AG09309 (cell line): Measurements from ENCODE around the gene TP53BP1.

ENCODE experiments used
- DNase-seq: peaks from one replicate; pipeline ENCODE4 v3.0.0-alpha.2; 2010; ENCODE audit warnings: low read depth
- H3K4me3 ChIP-seq: 2 replicates; pipeline ENCODE4 v1.5.1; 2011; ENCODE audit warnings: mild to moderate bottlenecking, low read depth, low read length, moderate library complexity; ENCODE audit not compliant: control insufficient read depth
- CTCF ChIP-seq: IDR thresholded peaks from 2 replicates; pipeline ENCODE4 v1.5.1; 2011; ENCODE audit warnings: mild to moderate bottlenecking, low read depth, low read length, inconsistent platforms; ENCODE audit not compliant: insufficient read depth, control insufficient read depth; ENCODE audit errors: missing control alignments

TP53BP1 gene

GRCh38 chr15:43440721-43441281, 52.2 kb downstream of the TP53BP1 start:
- H3K4me3 ChIP-seq: no peak overlapping the region
- DNase-seq: peak; percentile 95

DNA sequence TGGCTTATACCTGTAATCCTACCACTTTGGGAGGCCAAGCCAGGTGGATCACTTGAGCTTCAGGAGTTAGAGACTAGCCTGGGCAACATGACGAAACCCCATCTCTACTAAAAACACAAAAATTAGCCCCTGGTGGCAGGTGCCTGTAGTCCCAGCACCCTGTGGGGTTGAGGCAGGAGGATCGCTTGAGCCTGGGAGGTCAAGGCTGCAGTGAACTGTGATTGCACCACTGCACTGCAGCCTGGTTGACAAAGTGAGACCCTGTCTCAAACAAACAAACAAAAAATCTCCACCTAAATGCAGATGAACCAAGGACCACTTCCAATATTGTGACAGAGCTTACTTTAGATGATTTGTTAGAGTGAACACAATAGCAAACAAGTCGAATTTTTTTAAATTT, 53.7 kb downstream of the TP53BP1 start:
- no peak for TF ChIP-seq CTCF
- DNase-seq: no peak
- H3K4me3 ChIP-seq: no peak overlapping the region

More at GRCh38 chr15:43440721-43441281, 52.2 kb downstream of the TP53BP1 start:
- peak; percentile 57 for TF ChIP-seq CTCF

DNA sequence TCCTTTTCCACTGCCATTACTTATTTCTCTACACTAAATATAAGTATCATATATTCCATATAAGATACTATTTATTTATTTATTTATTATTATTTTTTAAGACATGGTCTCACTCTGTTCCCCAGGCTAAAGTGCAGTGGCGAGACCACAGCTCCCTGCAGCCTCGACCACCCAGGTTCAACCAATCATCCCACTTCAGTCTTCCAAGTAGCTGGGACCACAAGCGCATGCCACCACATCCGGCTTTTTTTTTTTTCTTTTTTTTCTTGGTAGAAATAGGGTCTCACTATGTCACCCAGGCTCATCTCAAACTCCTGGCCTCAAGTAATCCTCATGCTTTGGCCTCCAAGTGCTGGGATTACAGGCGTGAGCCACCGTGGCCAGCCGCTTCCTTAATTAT, 56.6 kb downstream of the TP53BP1 start:
- no peak for DNase-seq
- H3K4me3 ChIP-seq: no peak overlapping the region
- no peak for TF ChIP-seq CTCF

GRCh38 chr15:43434446-43434845, 58.5 kb downstream of the TP53BP1 start:
- H3K4me3 ChIP-seq: no peak overlapping the region
- no peak for DNase-seq
- TF ChIP-seq CTCF: no peak

DNA sequence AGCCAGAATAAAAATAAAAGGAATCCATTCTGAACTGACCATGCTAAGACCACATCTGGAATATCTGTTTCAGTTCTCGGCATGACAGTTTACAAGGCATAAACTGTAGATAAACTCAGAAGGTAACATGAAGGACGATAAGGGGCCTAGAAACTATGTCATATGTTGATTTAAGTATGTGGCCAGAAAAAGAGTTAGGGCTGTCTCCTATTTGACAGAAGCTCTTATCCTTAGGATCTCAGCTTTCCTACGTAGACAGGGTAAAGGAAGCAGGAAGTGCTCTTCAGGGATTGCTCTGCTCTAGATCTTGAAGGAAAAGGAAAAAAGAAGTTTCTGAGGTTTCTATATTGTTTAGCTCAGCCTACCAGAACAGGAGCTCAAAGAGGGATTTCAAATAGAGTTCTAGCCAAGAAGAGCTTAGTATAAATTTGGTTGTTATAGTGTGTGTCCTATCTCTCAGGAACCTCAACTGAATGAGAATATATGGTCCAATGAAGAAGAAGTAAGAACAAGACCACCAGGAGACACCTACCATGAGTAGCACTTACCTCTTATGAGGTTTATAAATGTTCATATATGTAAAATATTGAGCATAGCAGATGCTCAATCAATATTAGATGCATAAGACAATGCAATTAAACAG, 59.2 kb downstream of the TP53BP1 start:
- no peak for TF ChIP-seq CTCF
- DNase-seq: no peak
- H3K4me3 ChIP-seq: no peak overlapping the region

GRCh38 chr15:43433165-43433564, 59.8 kb downstream of the TP53BP1 start:
- H3K4me3 ChIP-seq: no peak overlapping the region
- TF ChIP-seq CTCF: no peak
- peak; percentile 21 for DNase-seq
